H1 (cell line): Measurements from ENCODE around the gene GPATCH11. TPM values are rescaled to one million over a fixed set of nuclear protein-coding genes. Genes with fewer than 3 reads are reported as not detected.

Experiments
- CTCF ChIA-PET: fragments of 300-600 bp; sonication (Branson Sonifier 250); formaldehyde crosslinking; loops from one replicate; lab custom pipeline; 2021; ENCODE audit not compliant: partially characterized antibody; lab: Charles Lee
- POLR2A ChIA-PET: fragments of 300-600 bp; sonication (Branson Sonifier 250); formaldehyde crosslinking; loops from one replicate; lab custom pipeline; 2021; ENCODE audit warnings: inconsistent platforms; ENCODE audit not compliant: partially characterized antibody; lab: Charles Lee
- DNase-seq, 2 experiments: peaks; one replicate each; pipeline versions ENCODE4 v3.0.0 to v3.0.0-alpha.2; 2010 to 2022; ENCODE audit warnings: low spot score in 2 of 2, low read depth in 1 of 2, mixed read lengths in 1 of 2
- FAIRE-seq: peaks from 2 replicates; lab custom pipeline; 2011; peaks lifted over from hg19 to GRCh38; lab: Jason Lieb, UNC
- H2AFZ ChIP-seq: 2 replicates; pipeline ENCODE4 v1.8.1; 2012; ENCODE audit warnings: low read length, inconsistent platforms
- H2AK5ac ChIP-seq: 2 replicates; pipeline ENCODE4 v1.6.1; 2013; ENCODE audit warnings: low read depth, low read length
- H2BK120ac ChIP-seq: replicated peaks from 2 replicates; pipeline ENCODE3; 2013; ENCODE audit warnings: low read depth, low read length, inconsistent platforms
- H2BK12ac ChIP-seq: 2 replicates; pipeline ENCODE4 v1.6.1; 2013; ENCODE audit warnings: low read depth, low read length
- H2BK15ac ChIP-seq: 2 replicates; pipeline ENCODE4 v1.6.1; 2013; ENCODE audit warnings: low read length
- H2BK20ac ChIP-seq: 2 replicates; pipeline ENCODE4 v1.6.1; 2013; ENCODE audit warnings: low read length
- H2BK5ac ChIP-seq: 2 replicates; pipeline ENCODE4 v1.6.1; 2013; ENCODE audit warnings: low read depth, low read length
- H3K14ac ChIP-seq: 2 replicates; pipeline ENCODE4 v1.6.1; 2013; ENCODE audit warnings: inconsistent platforms; ENCODE audit not compliant: insufficient read length
- H3K18ac ChIP-seq: 2 replicates; pipeline ENCODE4 v1.6.1; 2013; ENCODE audit warnings: low read length; ENCODE audit errors: extremely low read depth
- H3K23ac ChIP-seq: 2 replicates; pipeline ENCODE4 v1.6.1; 2013; ENCODE audit warnings: inconsistent platforms; ENCODE audit not compliant: insufficient read length
- H3K23me2 ChIP-seq: 2 replicates; pipeline ENCODE4 v1.6.1; 2013; ENCODE audit warnings: low read depth, low read length
- H3K27ac ChIP-seq: 2 replicates; pipeline ENCODE4 v1.6.1; 2011; ENCODE audit warnings: low read depth, low read length, inconsistent platforms
- H3K27me3 ChIP-seq, 4 experiments: replicated peaks in 1 of 4; 1 replicate in 1 of 4; 2 replicates in 3 of 4; pipeline versions ENCODE4 v1.6.1 to v1.8.1; 2011 to 2013; ENCODE audit warnings: low read length in 3 of 4, mild to moderate bottlenecking in 3 of 4, inconsistent platforms in 2 of 4, mixed read lengths in 2 of 4, moderate library complexity in 1 of 4; ENCODE audit not compliant: control insufficient read depth in 3 of 4, insufficient read depth in 3 of 4; ENCODE audit errors: extremely low read depth in 1 of 4
- H3K36me3 ChIP-seq, 4 experiments: 2 replicates each; pipeline versions ENCODE4 v1.6.1 to v1.8.1; 2011 to 2013; ENCODE audit warnings: mild to moderate bottlenecking in 4 of 4, low read length in 3 of 4, moderate library complexity in 2 of 4, control low read depth in 1 of 4, inconsistent platforms in 1 of 4; ENCODE audit not compliant: insufficient read depth in 4 of 4, control insufficient read depth in 2 of 4
- H3K4ac ChIP-seq: replicated peaks from 2 replicates; pipeline ENCODE3; 2013; ENCODE audit warnings: low read length, low read depth, mixed read lengths, inconsistent platforms; ENCODE audit not compliant: insufficient read length
- H3K4me1 ChIP-seq, 4 experiments: replicated peaks in 1 of 4; 1 replicate in 1 of 4; 2 replicates in 3 of 4; pipeline versions ENCODE4 v1.6.1 to v1.8.1; 2011 to 2013; ENCODE audit warnings: low read length in 3 of 4, inconsistent platforms in 2 of 4, mixed read lengths in 1 of 4; ENCODE audit not compliant: insufficient read depth in 4 of 4, control insufficient read depth in 3 of 4
- H3K4me2 ChIP-seq, 2 experiments: 2 replicates each; pipeline versions ENCODE4 v1.6.1 to v1.8.1; 2011 to 2013; ENCODE audit warnings: low read depth in 2 of 2, low read length in 2 of 2, control low read depth in 1 of 2, inconsistent platforms in 1 of 2, mild to moderate bottlenecking in 1 of 2; ENCODE audit not compliant: insufficient read depth in 1 of 2
- H3K4me3 ChIP-seq, 4 experiments: fragments of 200-600, 300-600 bp in 1 of 4; sonication (generic), shearing (Covaris generic), sonication (Bioruptor Twin) in 1 of 4; 2 replicates each; pipeline versions ENCODE4 v1.5.1 to v1.8.1; 2011 to 2016; ENCODE audit warnings: low read length in 4 of 4, low read depth in 3 of 4, control low read depth in 2 of 4, inconsistent platforms in 2 of 4, mild to moderate bottlenecking in 2 of 4, mixed read lengths in 1 of 4, moderate library complexity in 1 of 4; ENCODE audit not compliant: insufficient read depth in 2 of 4; ENCODE audit errors: extremely low read depth in 1 of 4
- H3K56ac ChIP-seq: replicated peaks from 2 replicates; pipeline ENCODE3; 2013; ENCODE audit warnings: low read depth, mild to moderate bottlenecking, mixed read lengths, low read length, inconsistent platforms; ENCODE audit not compliant: insufficient read length
- H3K79me1 ChIP-seq: 2 replicates; pipeline ENCODE4 v1.6.1; 2013; ENCODE audit warnings: low read depth, low read length, control low read depth
- H3K79me2 ChIP-seq, 2 experiments: 2 replicates each; pipeline versions ENCODE4 v1.6.1 to v1.8.1; 2012 to 2013; ENCODE audit warnings: low read length in 2 of 2, mild to moderate bottlenecking in 2 of 2, inconsistent platforms in 1 of 2; ENCODE audit not compliant: insufficient read depth in 2 of 2, control insufficient read depth in 1 of 2
- H3K9ac ChIP-seq, 4 experiments: replicated peaks in 1 of 4; 1 replicate in 1 of 4; 2 replicates in 3 of 4; pipeline versions ENCODE4 v1.6.1 to v1.8.1; 2011 to 2013; ENCODE audit warnings: low read depth in 3 of 4, low read length in 3 of 4, control low read depth in 2 of 4, mild to moderate bottlenecking in 2 of 4, moderate library complexity in 2 of 4, inconsistent platforms in 1 of 4; ENCODE audit errors: extremely low read depth in 1 of 4
- H3K9me3 ChIP-seq, 2 experiments: 2 replicates each; pipeline versions ENCODE4 v1.6.1 to v1.8.1; 2012 to 2013; ENCODE audit warnings: mild to moderate bottlenecking in 2 of 2, moderate library complexity in 2 of 2, control low read depth in 1 of 2, inconsistent platforms in 1 of 2, low read depth in 1 of 2, low read length in 1 of 2, mixed read lengths in 1 of 2; ENCODE audit not compliant: insufficient read depth in 2 of 2
- H4K20me1 ChIP-seq, 2 experiments: replicated peaks in 1 of 2; 2 replicates each; pipeline versions ENCODE3 to v1.8.1; 2011 to 2013; ENCODE audit warnings: inconsistent platforms in 2 of 2, low read length in 2 of 2, mild to moderate bottlenecking in 1 of 2; ENCODE audit not compliant: insufficient read depth in 2 of 2, control insufficient read depth in 1 of 2
- H4K5ac ChIP-seq: 2 replicates; pipeline ENCODE4 v1.6.1; 2013; ENCODE audit warnings: low read length, low read depth, mixed read lengths, inconsistent platforms; ENCODE audit not compliant: insufficient read length
- H4K8ac ChIP-seq: 2 replicates; pipeline ENCODE4 v1.8.0; 2013; ENCODE audit warnings: mild to moderate bottlenecking, moderate library complexity, low read length, inconsistent platforms; ENCODE audit not compliant: insufficient read depth; ENCODE audit errors: extremely low read depth
- H4K91ac ChIP-seq: replicated peaks from 2 replicates; pipeline ENCODE3; 2013; ENCODE audit warnings: low read length, mixed read lengths, inconsistent platforms; ENCODE audit not compliant: insufficient read length
- ATF2 ChIP-seq: IDR thresholded peaks from 2 replicates; pipeline ENCODE4 v1.6.1; 2012; ENCODE audit warnings: low read length, inconsistent platforms
- BCL11A ChIP-seq, 2 experiments: IDR thresholded peaks; one replicate each; pipeline ENCODE4 v1.6.1; 2011; ENCODE audit warnings: low read depth in 2 of 2, low read length in 2 of 2, mild to moderate bottlenecking in 2 of 2
- CHD1 ChIP-seq: IDR thresholded peaks from 2 replicates; pipeline ENCODE4 v1.6.1; 2012; ENCODE audit warnings: low read depth, low read length, improper control_type of control experiment
- CREB1 ChIP-seq: IDR thresholded peaks from 2 replicates; pipeline ENCODE4 v1.6.1; 2012; ENCODE audit warnings: inconsistent platforms
- EGR1 ChIP-seq: IDR thresholded peaks from 2 replicates; pipeline ENCODE4 v1.6.1; 2011; ENCODE audit warnings: low read depth, low read length, borderline replicate concordance
- EP300 ChIP-seq, 2 experiments: IDR thresholded peaks; 1 replicate in 1 of 2; 2 replicates in 1 of 2; pipeline ENCODE4 v1.6.1; 2011 to 2012; ENCODE audit warnings: low read depth in 2 of 2, low read length in 2 of 2, mild to moderate bottlenecking in 2 of 2, borderline replicate concordance in 1 of 2, inconsistent platforms in 1 of 2, moderate library complexity in 1 of 2
- FOSL1 ChIP-seq: IDR thresholded peaks from 2 replicates; pipeline ENCODE4 v1.6.1; 2011; ENCODE audit warnings: mild to moderate bottlenecking, low read depth, low read length, moderate library complexity; ENCODE audit not compliant: insufficient read depth
- HDAC6 ChIP-seq: IDR thresholded peaks from one replicate; pipeline ENCODE4 v1.7.1; 2012; ENCODE audit warnings: low read depth, mild to moderate bottlenecking, inconsistent platforms, low read length, moderate library complexity
- MAX ChIP-seq: IDR thresholded peaks from 2 replicates; pipeline ENCODE4 v1.6.1; 2012; ENCODE audit warnings: inconsistent platforms
- NANOG ChIP-seq: IDR thresholded peaks from 2 replicates; pipeline ENCODE4 v1.6.1; 2011; ENCODE audit warnings: low read length, low read depth, mild to moderate bottlenecking, inconsistent platforms; ENCODE audit not compliant: insufficient read depth, poor library complexity, severe bottlenecking
- PHF8 ChIP-seq: fragments of 200-600 bp; sonication (generic); conservative IDR thresholded peaks from 2 replicates; pipeline ENCODE4 v1.7.1; 2012; ENCODE audit warnings: low read depth, mild to moderate bottlenecking, inconsistent platforms, low read length, moderate library complexity
- SP1 ChIP-seq: IDR thresholded peaks from 2 replicates; pipeline ENCODE4 v1.6.1; 2011; ENCODE audit warnings: low read depth, low read length
- SRF ChIP-seq: IDR thresholded peaks from 2 replicates; pipeline ENCODE4 v1.6.1; 2011; ENCODE audit warnings: mild to moderate bottlenecking, low read depth, low read length, moderate library complexity
- WGBS, 2 experiments: shearing (Covaris generic) in 1 of 2; methylation state at CpG; one replicate each; pipeline versions ENCODE4 v1.1.6 to v1.1.7; 2013 to 2015; ENCODE audit warnings: low lambda C conversion rate in 2 of 2, mixed read lengths in 2 of 2, inconsistent platforms in 1 of 2, low coverage in 1 of 2, missing lambda C conversion rate in 1 of 2; ENCODE audit not compliant: insufficient replicate concordance in 2 of 2, insufficient coverage in 1 of 2, insufficient read length in 1 of 2; ENCODE audit errors: extremely low coverage in 1 of 2, missing lambda C conversion rate in 1 of 2; 5-methylcytosine and 5-hydroxymethylcytosine counted together
- polyA plus RNA-seq, 7 experiments: library from polyadenylated mRNA; depleted of rRNA in 3 of 7; stranded (reverse) in 5 of 7; unstranded in 2 of 7; fragments of >200 nt in 5 of 7; fragments of 200-250 nt in 2 of 7; gene quantifications; 1 replicate in 5 of 7; 2 replicates in 1 of 7; 4 replicates in 1 of 7; pipeline versions ENCODE4 v1.2.1 to v1.2.3, GENCODE V29; 2011 to 2013; ENCODE audit warnings: missing spikeins in 2 of 7, mixed read lengths in 2 of 7
- total RNA-seq: library from RNA; stranded (reverse); fragmentation: NEBNext Ultra II Directional; extraction: Animal tissue kit (Norgen Biotek cat#: 25700); gene quantifications from 2 replicates; pipeline ENCODE4 v1.2.1, GENCODE V29; 2021

The GPATCH11 gene
- total and polyA plus RNA-seq, 2 of the 8 experiments (the other 6 are each of a cell fraction or from before 2014, with no cell fraction given): 0.60 to 3.4 TPM

- Histone ChIP-seq H3K27me3 (no peaks in the 10 kb centered on the region), H2BK12ac (no peak overlapping the region), H3K23ac (no peak overlapping the region), H3K4me2 (no peak overlapping the region), H4K8ac (no peak overlapping the region), H4K20me1 (no peaks in the 10 kb centered on the region), H2AFZ (no peak overlapping the region), H3K36me3 (peaks cover 0 to 29% (median 5%) of the 10 kb centered on the region in 4 experiments; a peak in 4 of 8 replicates), H2AK5ac (no peak overlapping the region), H3K79me1 (no peaks in the 10 kb centered on the region), H4K5ac (no peak overlapping the region), H2BK5ac (no peak overlapping the region), H3K18ac (no peak overlapping the region), H2BK120ac (no peak overlapping the region), H3K27ac (no peak overlapping the region), H3K9ac (no peak overlapping the region), H2BK15ac (no peak overlapping the region), H3K4me3 (no peak overlapping the region), H3K14ac (no peak overlapping the region), H3K9me3 (no peaks in the 10 kb centered on the region), H4K91ac (no peak overlapping the region), H3K4me1 (no peaks in the 10 kb centered on the region), H2BK20ac (no peak overlapping the region), H3K56ac (no peak overlapping the region), H3K23me2 (no peaks in the 10 kb centered on the region), H3K79me2 (no peaks in the 10 kb centered on the region), H3K4ac (no peak overlapping the region)
- 99% methylated on average over 3 of the region's 3 CpGs; no CpG with 5 or more reads in 1 of the 2 experiments for WGBS, 2 experiments
- CTCF ChIA-PET: no interaction called here
- no peak for FAIRE-seq
- POLR2A ChIA-PET: no interaction called here
- no peak for DNase-seq
- TF ChIP-seq NANOG (no peak), EP300 (IDR thresholded peaks at IDR 0.05; ENCODE audit: borderline replicate concordance in 1 of 2, low read depth in 2 of 2, low read length in 2 of 2) (no peak), BCL11A (IDR thresholded peaks at IDR 0.05; ENCODE audit: low read depth in 2 of 2, low read length in 2 of 2) (no peak), MAX (no peak), EGR1 (no peak), CHD1 (no peak), SRF (no peak), SP1 (no peak), ATF2 (no peak), HDAC6 (no peak), FOSL1 (no peak), CREB1 (no peak), PHF8 (no peak)
Measured at GRCh38 chr2:37059841-37060240, 24.5 kb upstream of the GPATCH11 start.
